SK-MEL-5 (cell line): ENCODE results near the gene RNF121. TPM values are rescaled to one million over a fixed set of nuclear protein-coding genes. Genes with fewer than 3 reads are reported as not detected.

Source experiments
- DNase-seq: peaks from one replicate; pipeline ENCODE4 v3.0.0-alpha.2; 2016; ENCODE audit warnings: low read depth, low spot score
- in situ Hi-C: cut with HindIII; loops from 2 replicates; pipeline ENCODE4 v1.10.0; 2016; ENCODE audit warnings: low sequenced_read_pairs, high pct_unique_total_duplicates, low pct_unique_long_range_greater_than_20kb
- total RNA-seq: library from RNA; depleted of rRNA; stranded (reverse); fragments of >200 nt; shearing (Covaris generic); gene quantifications from 2 replicates; pipeline ENCODE4 v1.2.3, GENCODE V29; 2014; rRNA removed

The RNF121 gene
- total RNA-seq, 1 experiment from 2014 or later = 50.9 TPM

GRCh38 chr11:72039856-72040401 lies 111.1 kb downstream of the RNF121 start:
- in situ Hi-C loops = no loop called here
- no peak for DNase-seq

GRCh38 chr11:72040491-72041363 lies 111.9 kb downstream of the RNF121 start:
- in situ Hi-C loops = no loop called here

GRCh38 chr11:72041364-72042063 lies 112.7 kb downstream of the RNF121 start:
- in situ Hi-C loops = no loop called here
- peak; percentile 87 for DNase-seq

More at GRCh38 chr11:72040491-72041363, 111.9 kb downstream of the RNF121 start:
- peak; percentile 98 for DNase-seq

- DNase-seq = no peak
- in situ Hi-C loops = no loop called here
Measured at GRCh38 chr11:72042064-72042745, 113.4 kb downstream of the RNF121 start.

- no peak for DNase-seq
- in situ Hi-C loops = no loop called here
Measured at GRCh38 chr11:72045849-72046248, 117.0 kb downstream of the RNF121 start.

Other genes starting within 250 kb of the RNF121 start
- not detected in 2 replicates for gene DEFB108B, start 95.8 kb upstream of the RNF121 start, total RNA-seq
- not detected in 2 replicates for gene DEFB131B, start 50.6 kb upstream of the RNF121 start, total RNA-seq
- 5.1 and 6.6 TPM in 2 replicates for gene XNDC1N, start 452 bp upstream of the RNF121 start, total RNA-seq
- 1.6 and 2.6 TPM in 2 replicates for gene IL18BP, start 69.9 kb downstream of the RNF121 start, total RNA-seq
- gene NUMA1, start 151.5 kb downstream of the RNF121 start, total RNA-seq = 118 and 144 TPM in 2 replicates
- gene LRRC51, start 151.8 kb downstream of the RNF121 start, total RNA-seq = 7.7 and 18.3 TPM in 2 replicates
- 279 and 297 TPM in 2 replicates for gene LAMTOR1, start 174.3 kb downstream of the RNF121 start, total RNA-seq
- not detected in 2 replicates for gene TOMT, start 176.9 kb downstream of the RNF121 start, total RNA-seq
- 30.3 and 30.6 TPM in 2 replicates for gene ANAPC15, start 183.6 kb downstream of the RNF121 start, total RNA-seq
- not detected in 2 replicates for gene FOLR3, start 206.7 kb downstream of the RNF121 start, total RNA-seq